Testis (tissue), 3 donors: Measurements from ENCODE around the gene PGD. TPM values are rescaled to one million over a fixed set of nuclear protein-coding genes. Genes with fewer than 3 reads are reported as not detected.

Experiments used
- DNase-seq: peaks from one replicate; pipeline ENCODE4 v3.0.0-alpha.2; 2019
- H3K27ac ChIP-seq, 2 donors: fragments of 200-600 bp; sonication (generic); one replicate each; pipeline ENCODE4 v1.5.1; 2019
- H3K27me3 ChIP-seq: fragments of 200-600 bp; sonication (generic); one replicate; pipeline ENCODE4 v1.5.1; 2019
- H3K36me3 ChIP-seq: fragments of 200-600 bp; sonication (generic); one replicate; pipeline ENCODE4 v1.5.1; 2017; ENCODE audit warnings: low read depth; ENCODE audit errors: missing control alignments
- H3K4me1 ChIP-seq: fragments of 200-600 bp; sonication (generic); one replicate; pipeline ENCODE4 v1.5.1; 2019
- H3K4me3 ChIP-seq, 2 donors: fragments of 200-600 bp; sonication (generic); one replicate each; pipeline ENCODE4 v1.5.1; 2017 to 2019
- H3K9me3 ChIP-seq: fragments of 200-600 bp; sonication (generic); one replicate; pipeline ENCODE4 v1.5.1; 2017
- CTCF ChIP-seq, 3 experiments: fragments of 450-650 bp in 2 of 3; fragments of 200-600 bp in 1 of 3; sonication (generic) in 1 of 3; IDR thresholded peaks; one replicate each; pipeline ENCODE4 v1.5.1; 2016 to 2019; ENCODE audit warnings: antibody characterized with exemption in 3 of 3, mild to moderate bottlenecking in 2 of 3, moderate library complexity in 1 of 3
- POLR2A ChIP-seq: fragments of 450-650 bp; IDR thresholded peaks from one replicate; pipeline ENCODE4 v1.6.1; 2017; ENCODE audit warnings: antibody characterized with exemption, mild to moderate bottlenecking, moderate library complexity
- WGBS, 2 donors: methylation state at CpG; one replicate each; pipeline ENCODE4 v1.1.5; 2018; 5-methylcytosine and 5-hydroxymethylcytosine counted together
- intact Hi-C: fragments of 100-400 bp; cut with DNase I; formaldehyde crosslinking; loops from one replicate; pipeline ENCODE4 v1.15.1; 2023; ENCODE audit warnings: low total_unique reads
- polyA plus RNA-seq: library from polyadenylated mRNA; stranded (reverse); fragments of 350-450 nt; fragmentation: Illumina TruSeq; extraction: RNeasy Lipid Tissue Mini Kit (QIAGEN cat#74804); gene quantifications from one replicate; pipeline ENCODE4 v1.2.3, GENCODE V29; 2014; ENCODE audit warnings: low read depth, low replicate concordance; ENCODE audit not compliant: insufficient read depth
- total RNA-seq, 2 donors: library from RNA; depleted of rRNA; stranded (reverse); fragments of >200 nt; gene quantifications; one replicate each; pipeline ENCODE4 v1.2.3, GENCODE V29; 2016

The PGD gene
- total and polyA plus RNA-seq, 3 donors from 2014 or later, result 208 to 241 (median 209) TPM

- Histone ChIP-seq H3K36me3 (no peaks in the 10 kb centered on the region), H3K4me1 (peaks cover 38% of the 10 kb centered on the region), H3K4me3 (no peak overlapping the region), H3K9me3 (no peaks in the 10 kb centered on the region), H3K27ac (peak overlapping the region; percentile 14 to 72), H3K27me3 (no peaks in the 10 kb centered on the region)
- TF ChIP-seq CTCF (IDR thresholded peaks at IDR 0.05) (no peak), POLR2A (no peak)
- DNase-seq, result no peak
- intact Hi-C loops, result loop anchor here (5.0 kb wide), 1 partner anchor 48 kb away; no protein-coding TSS in a partner anchor
- WGBS, 2 donors, result 56 to 63% methylated on average over 10 of the region's 10 CpGs
Measured at GRCh38 chr1:10379101-10379620, 19.7 kb upstream of the PGD start.

GRCh38 chr1:10379676-10380075 lies 19.2 kb upstream of the PGD start:
- peak overlapping the region; percentile 14 to 72 for H3K27ac ChIP-seq
- H3K4me1 ChIP-seq, result peaks cover 33% of the 10 kb centered on the region
- H3K27me3 ChIP-seq, result no peaks in the 10 kb centered on the region
- H3K36me3 ChIP-seq, result no peaks in the 10 kb centered on the region
- no peak for DNase-seq
- 93 to 98% methylated on average over 5 to 6 of the region's 6 CpGs for WGBS, 2 donors
- no peak for TF ChIP-seq CTCF (IDR thresholded peaks at IDR 0.05)
- no peak for TF ChIP-seq POLR2A
- no peak overlapping the region for H3K4me3 ChIP-seq
- intact Hi-C loops, result loop anchor here (5.0 kb wide), 1 partner anchor 48 kb away; no protein-coding TSS in a partner anchor
- H3K9me3 ChIP-seq, result no peaks in the 10 kb centered on the region

- peak; percentile 73 for DNase-seq
- Histone ChIP-seq H3K4me1 (peaks cover 32% of the 10 kb centered on the region), H3K4me3 (no peak overlapping the region), H3K36me3 (no peaks in the 10 kb centered on the region), H3K27ac (peak overlapping the region in 1 of 2 donors; percentile 28), H3K9me3 (no peaks in the 10 kb centered on the region), H3K27me3 (no peaks in the 10 kb centered on the region)
- intact Hi-C loops, result no loop called here
- WGBS, 2 donors, result 35 to 43% methylated on average over 5 of the region's 5 CpGs
- TF ChIP-seq CTCF (IDR thresholded peaks at IDR 0.05) (no peak), POLR2A (no peak)
Measured at GRCh38 chr1:10380594-10381275, 18.1 kb upstream of the PGD start.

GRCh38 chr1:10383630-10384029 lies 15.2 kb upstream of the PGD start:
- no peak overlapping the region for H3K27ac ChIP-seq
- intact Hi-C loops, result no loop called here
- H3K27me3 ChIP-seq, result no peaks in the 10 kb centered on the region
- no peak for DNase-seq
- WGBS, 2 donors, result 98 to 99% methylated on average over 4 of the region's 4 CpGs
- TF ChIP-seq CTCF (IDR thresholded peaks at IDR 0.05) (no peak), POLR2A (no peak)
- no peak overlapping the region for H3K4me3 ChIP-seq
- no peaks in the 10 kb centered on the region for H3K36me3 ChIP-seq
- H3K9me3 ChIP-seq, result no peaks in the 10 kb centered on the region
- peaks cover 31% of the 10 kb centered on the region for H3K4me1 ChIP-seq

GRCh38 chr1:10384219-10384618 lies 14.6 kb upstream of the PGD start:
- Histone ChIP-seq H3K4me3 (no peak overlapping the region), H3K4me1 (peaks cover 26% of the 10 kb centered on the region), H3K36me3 (no peaks in the 10 kb centered on the region), H3K27ac (no peak overlapping the region), H3K9me3 (no peaks in the 10 kb centered on the region), H3K27me3 (no peaks in the 10 kb centered on the region)
- WGBS, 2 donors, result 93 to 94% methylated on average over 8 of the region's 8 CpGs
- TF ChIP-seq POLR2A (no peak), CTCF (IDR thresholded peaks at IDR 0.05) (no peak)
- intact Hi-C loops, result no loop called here
- no peak for DNase-seq
